SW 1271 (cell line): ENCODE measurements around the gene CEBPB.
"Not testable (repeated sequence)": the region's sequence is repeated elsewhere in the genome, so short reads cannot be mapped to it uniquely, and the experiment has no call there.

Experiments
- DNase-seq, 2 experiments: peaks; one replicate each; lab custom pipeline; 2025; lab: John Stamatoyannopoulos, UW

The CEBPB gene

GRCh38 chr20:50193836-50194421 is 3.3 kb downstream of the CEBPB start:
- DNase-seq, result peak in 1 of 2 experiments; percentile 38

- DNase-seq, result no peak
Observed at GRCh38 chr20:50194422-50194830, 3.8 kb downstream of the CEBPB start.

- DNase-seq, result no peak
Observed at GRCh38 chr20:50194831-50195523, 4.3 kb downstream of the CEBPB start.

GRCh38 chr20:50195524-50196120 is 5.0 kb downstream of the CEBPB start:
- DNase-seq, result no peak

- no peak for DNase-seq
Observed at GRCh38 chr20:50196248-50196647, 5.6 kb downstream of the CEBPB start.

GRCh38 chr20:50196896-50197295 is 6.3 kb downstream of the CEBPB start:
- no peak for DNase-seq

- DNase-seq, result no peak
Observed at GRCh38 chr20:50197463-50198179, 7.0 kb downstream of the CEBPB start.

GRCh38 chr20:50198180-50198666 is 7.6 kb downstream of the CEBPB start:
- DNase-seq, result no peak

- no peak for DNase-seq
Observed at GRCh38 chr20:50198716-50199115, 8.1 kb downstream of the CEBPB start.

- DNase-seq, result no peak
Observed at GRCh38 chr20:50199703-50200102, 9.1 kb downstream of the CEBPB start.

- no peak for DNase-seq
Observed at GRCh38 chr20:50200482-50201104, 10.0 kb downstream of the CEBPB start.

- DNase-seq, result not testable (repeated sequence)
Observed at GRCh38 chr20:50201710-50202109, 11.1 kb downstream of the CEBPB start.

GRCh38 chr20:50202677-50203076 is 12.0 kb downstream of the CEBPB start:
- DNase-seq, result no peak

GRCh38 chr20:50203951-50204937 is 13.6 kb downstream of the CEBPB start:
- DNase-seq, result no peak

- DNase-seq, result no peak
Observed at GRCh38 chr20:50207026-50207425, 16.4 kb downstream of the CEBPB start.

GRCh38 chr20:50208085-50208491 is 17.5 kb downstream of the CEBPB start:
- no peak for DNase-seq

- not testable (repeated sequence) for DNase-seq
Observed at GRCh38 chr20:50208815-50209214, 18.2 kb downstream of the CEBPB start.

GRCh38 chr20:50210066-50210619 is 19.5 kb downstream of the CEBPB start:
- DNase-seq, result no peak

GRCh38 chr20:50211091-50211490 is 20.5 kb downstream of the CEBPB start:
- no peak for DNase-seq

GRCh38 chr20:50213531-50214106 is 23.0 kb downstream of the CEBPB start:
- no peak for DNase-seq
